AG04450 (cell line): ENCODE results near the gene SBK1. TPM values are rescaled to one million over a fixed set of nuclear protein-coding genes. Genes with fewer than 3 reads are reported as not detected.

Experiments
- CTCF ChIA-PET: fragments of 300-600, 350-600 bp; formaldehyde crosslinking; extraction: SDS; loops from one replicate; lab custom pipeline; 2022; ENCODE audit warnings: antibody characterized with exemption, inconsistent platforms; lab: Charles Lee
- POLR2A ChIA-PET: fragments of 350-600 bp; formaldehyde crosslinking; extraction: SDS; loops from one replicate; lab custom pipeline; 2021; ENCODE audit warnings: antibody characterized with exemption, inconsistent platforms; lab: Yijun Ruan, JAX
- DNase-seq: peaks from one replicate; pipeline ENCODE4 v3.0.0-alpha.2; 2011; ENCODE audit warnings: low read depth, low spot score
- H3K27ac ChIP-seq: one replicate; pipeline ENCODE4 v1.5.1; 2012; ENCODE audit warnings: low read depth, low read length, control low read depth
- H3K27me3 ChIP-seq: one replicate; pipeline ENCODE4 v1.6.0; 2012; ENCODE audit warnings: low read length; ENCODE audit not compliant: control insufficient read depth, insufficient read depth
- H3K4me3 ChIP-seq: 2 replicates; pipeline ENCODE4 v1.5.1; 2011; ENCODE audit warnings: mild to moderate bottlenecking, low read depth, low read length, control low read depth
- H3K9me3 ChIP-seq: 2 replicates; pipeline ENCODE4 v1.5.1; 2012; ENCODE audit warnings: low read length; ENCODE audit not compliant: control insufficient read depth, insufficient read depth
- polyA plus RNA-seq: library from polyadenylated mRNA; depleted of rRNA; stranded (reverse); fragments of >200 nt; gene quantifications from 2 replicates; pipeline ENCODE4 v1.2.3, GENCODE V29; 2011
- TF ChIP-seq, protein P1 (sequence below): IDR thresholded peaks from 2 replicates; pipeline ENCODE4 v1.5.1; 2011; ENCODE audit warnings: low read depth, low read length, control low read depth, inconsistent platforms

The SBK1 gene
- polyA plus RNA-seq, 1 experiment, result 0.02 TPM

- POLR2A ChIA-PET, result no interaction called here
- H3K27ac ChIP-seq, result no peak overlapping the region
- peaks cover 35% of the 10 kb centered on the region for H3K27me3 ChIP-seq
- TF ChIP-seq, protein P1, sequence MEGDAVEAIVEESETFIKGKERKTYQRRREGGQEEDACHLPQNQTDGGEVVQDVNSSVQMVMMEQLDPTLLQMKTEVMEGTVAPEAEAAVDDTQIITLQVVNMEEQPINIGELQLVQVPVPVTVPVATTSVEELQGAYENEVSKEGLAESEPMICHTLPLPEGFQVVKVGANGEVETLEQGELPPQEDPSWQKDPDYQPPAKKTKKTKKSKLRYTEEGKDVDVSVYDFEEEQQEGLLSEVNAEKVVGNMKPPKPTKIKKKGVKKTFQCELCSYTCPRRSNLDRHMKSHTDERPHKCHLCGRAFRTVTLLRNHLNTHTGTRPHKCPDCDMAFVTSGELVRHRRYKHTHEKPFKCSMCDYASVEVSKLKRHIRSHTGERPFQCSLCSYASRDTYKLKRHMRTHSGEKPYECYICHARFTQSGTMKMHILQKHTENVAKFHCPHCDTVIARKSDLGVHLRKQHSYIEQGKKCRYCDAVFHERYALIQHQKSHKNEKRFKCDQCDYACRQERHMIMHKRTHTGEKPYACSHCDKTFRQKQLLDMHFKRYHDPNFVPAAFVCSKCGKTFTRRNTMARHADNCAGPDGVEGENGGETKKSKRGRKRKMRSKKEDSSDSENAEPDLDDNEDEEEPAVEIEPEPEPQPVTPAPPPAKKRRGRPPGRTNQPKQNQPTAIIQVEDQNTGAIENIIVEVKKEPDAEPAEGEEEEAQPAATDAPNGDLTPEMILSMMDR, result no peak
- H3K9me3 ChIP-seq, result peaks cover 3% of the 10 kb centered on the region
- CTCF ChIA-PET, result interaction anchor here (0.9 kb wide), 1 partner anchor 16 kb away, joined by 4 read pairs; no protein-coding TSS in a partner anchor
- no peak overlapping the region for H3K4me3 ChIP-seq
- no peak for DNase-seq
Observed at GRCh38 chr16:28261942-28262341, 30.4 kb upstream of the SBK1 start.

- POLR2A ChIA-PET, result no interaction called here
- no peak overlapping the region for H3K4me3 ChIP-seq
- H3K27ac ChIP-seq, result no peak overlapping the region
- peaks cover 28% of the 10 kb centered on the region for H3K27me3 ChIP-seq
- peaks cover 3% of the 10 kb centered on the region for H3K9me3 ChIP-seq
- CTCF ChIA-PET, result interaction anchor here (0.6 to 1.8 kb wide), 2 partner anchors 14 to 477 kb away, joined by 3 to 8 read pairs; no protein-coding TSS in a partner anchor
- DNase-seq, result no peak
- TF ChIP-seq, protein P1, result no peak
Observed at GRCh38 chr16:28263305-28263704, 29.0 kb upstream of the SBK1 start.

GRCh38 chr16:28264656-28265055 is 27.7 kb upstream of the SBK1 start:
- ChIA-PET CTCF (no interaction called here), POLR2A (no interaction called here)
- no peak overlapping the region for H3K27ac ChIP-seq
- H3K27me3 ChIP-seq, result peaks cover 21% of the 10 kb centered on the region
- peaks cover 3% of the 10 kb centered on the region; the same call in 1 of the 2 replicates for H3K9me3 ChIP-seq
- no peak for DNase-seq
- no peak overlapping the region for H3K4me3 ChIP-seq
- TF ChIP-seq, protein P1, result no peak

- TF ChIP-seq, protein P1, result no peak
- POLR2A ChIA-PET, result no interaction called here
- Histone ChIP-seq H3K27me3 (peaks cover 13% of the 10 kb centered on the region), H3K4me3 (no peak overlapping the region), H3K9me3 (peaks cover 4% of the 10 kb centered on the region), H3K27ac (no peak overlapping the region)
- CTCF ChIA-PET, result interaction anchor here (1.4 kb wide), 1 partner anchor 12 kb away, joined by 4 read pairs; no protein-coding TSS in a partner anchor
- DNase-seq, result no peak
Observed at GRCh38 chr16:28265822-28266221, 26.5 kb upstream of the SBK1 start.

DNA sequence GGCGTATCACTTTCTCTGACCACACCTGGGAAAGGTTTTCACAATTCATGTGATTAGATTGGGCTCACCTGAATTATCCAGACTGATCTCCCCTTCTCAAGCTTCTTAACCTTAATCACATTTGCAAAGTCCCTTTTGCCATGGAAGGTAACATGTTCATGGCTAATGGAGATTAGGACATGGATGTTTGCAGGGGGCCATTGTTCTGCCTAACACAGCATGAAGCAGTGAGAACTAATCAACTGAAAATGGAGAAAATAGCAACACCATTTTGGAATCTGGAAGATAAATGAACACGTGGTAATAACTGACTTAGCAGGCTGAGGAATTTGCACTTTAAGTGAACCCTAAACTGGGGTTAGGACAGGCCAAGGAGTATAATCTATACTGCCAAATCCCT is 25.0 kb upstream of the SBK1 start:
- Histone ChIP-seq H3K4me3 (no peak overlapping the region), H3K27me3 (peaks cover 6% of the 10 kb centered on the region), H3K27ac (no peak overlapping the region), H3K9me3 (peaks cover 8% of the 10 kb centered on the region)
- TF ChIP-seq, protein P1, result no peak
- DNase-seq, result no peak
- ChIA-PET CTCF (interaction anchor here (1.4 kb wide), 1 partner anchor 10 kb away, joined by 4 read pairs; no protein-coding TSS in a partner anchor), POLR2A (no interaction called here)
